ENCODE results near the gene KLHL14.

DNA sequence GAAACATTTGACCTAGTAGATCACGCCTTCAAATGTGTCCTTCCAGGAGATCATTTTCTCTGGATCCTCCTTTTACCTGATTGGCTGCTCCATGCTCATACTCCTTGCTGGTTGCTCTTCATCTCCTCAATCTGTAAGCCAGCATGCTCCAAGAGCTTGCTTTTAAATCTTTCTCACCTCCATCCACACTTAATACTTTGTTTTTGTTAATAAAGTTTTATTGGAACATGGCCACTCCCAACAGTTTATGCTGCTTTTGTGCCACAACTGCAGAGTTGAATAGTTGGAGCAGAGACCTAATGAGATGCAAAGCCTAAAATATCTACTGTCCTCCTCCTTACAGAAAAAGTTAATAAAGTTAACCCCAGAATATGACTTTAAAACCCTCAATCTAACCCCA is 60.0 kb downstream of the KLHL14 start:
- TF ChIP-seq CTCF (IDR thresholded peaks at IDR 0.05), result no peak
- TF ChIP-seq POLR2A (IDR thresholded peaks at IDR 0.05), result no peak
